ENCODE measurements around the gene LIMCH1.

GRCh38 chr4:41719417-41719816 is 181.5 kb downstream of the LIMCH1 start:
- TF ChIP-seq CTCF (conservative IDR thresholded peaks at IDR 0.05; ENCODE audit: low read depth, low read length) (no peak), EZH2 (IDR thresholded peaks at IDR 0.05; ENCODE audit: low read length, unreplicated experiment) (no peak), EZH2phosphoT487 (IDR thresholded peaks at IDR 0.05; ENCODE audit: borderline replicate concordance, low read length) (no peak)

All from PC-3 (cell line).